Hepatocyte (in vitro differentiated cells): ENCODE data around the gene MYL5.

ENCODE experiments used
- CTCF ChIP-seq: fragments of 200-600 bp; sonication (generic); IDR thresholded peaks from 2 replicates; pipeline ENCODE4 v1.5.1; 2016; ENCODE audit warnings: antibody characterized with exemption, mild to moderate bottlenecking; ENCODE audit not compliant: poor library complexity
- EZH2 ChIP-seq: fragments of 200-600 bp; sonication (generic); IDR thresholded peaks from 2 replicates; pipeline ENCODE4 v1.6.1; 2016; ENCODE audit warnings: antibody characterized with exemption, mild to moderate bottlenecking, borderline replicate concordance
- EZH2phosphoT487 ChIP-seq: fragments of 200-600 bp; sonication (generic); IDR thresholded peaks from one replicate; pipeline ENCODE4 v1.6.1; 2018; ENCODE audit warnings: antibody characterized with exemption, mild to moderate bottlenecking, low read depth, moderate library complexity; ENCODE audit not compliant: unreplicated experiment, severe bottlenecking

GRCh38 chr4:681736-682451 is 7.6 kb downstream of the MYL5 start:
- TF ChIP-seq CTCF, result no peak
- no peak for TF ChIP-seq EZH2
- no peak for TF ChIP-seq EZH2phosphoT487
